Progenitor cell of endocrine pancreas (in vitro differentiated cells): ENCODE results near the gene ZSWIM5. TPM values are rescaled to one million over a fixed set of nuclear protein-coding genes. Genes with fewer than 3 reads are reported as not detected.
"Not testable (repeated sequence)": the region's sequence is repeated elsewhere in the genome, so short reads cannot be mapped to it uniquely, and the experiment has no call there.

Experiments used
- DNase-seq: peaks from one replicate; pipeline ENCODE4 v3.0.0; 2021; ENCODE audit warnings: low spot score; ENCODE audit not compliant: unreplicated experiment
- H3K27ac Mint-ChIP-seq: 2 replicates; pipeline ENCODE4 v1.8.0; 2021; ENCODE audit warnings: mild to moderate bottlenecking, moderate library complexity, mixed read lengths
- H3K27me3 Mint-ChIP-seq: 2 replicates; pipeline ENCODE4 v1.8.0; 2021; ENCODE audit warnings: mixed read lengths
- H3K36me3 Mint-ChIP-seq: 2 replicates; pipeline ENCODE4 v1.8.0; 2022; ENCODE audit warnings: mixed read lengths; ENCODE audit not compliant: insufficient read depth
- H3K4me1 Mint-ChIP-seq: 2 replicates; pipeline ENCODE4 v1.8.0; 2021; ENCODE audit warnings: low read depth, mixed read lengths
- H3K4me3 Mint-ChIP-seq: 2 replicates; pipeline ENCODE4 v1.8.0; 2021; ENCODE audit warnings: low read depth, mild to moderate bottlenecking, moderate library complexity, mixed read lengths
- H3K9me3 Mint-ChIP-seq: 2 replicates; pipeline ENCODE4 v1.8.0; 2021; ENCODE audit warnings: low read depth, mixed read lengths
- total RNA-seq: library from RNA; stranded (reverse); gene quantifications from 2 replicates; pipeline ENCODE4 v1.2.1, GENCODE V29; 2021
- TF ChIP-seq, protein P1 (sequence below): fragments of 200-600 bp; sonication (generic); IDR thresholded peaks from one replicate; pipeline ENCODE4 v1.5.0; 2021; ENCODE audit warnings: antibody characterized with exemption, mild to moderate bottlenecking; ENCODE audit not compliant: unreplicated experiment

ZSWIM5 gene
- total RNA-seq, 1 donor from 2014 or later, result 9.2 TPM

DNA sequence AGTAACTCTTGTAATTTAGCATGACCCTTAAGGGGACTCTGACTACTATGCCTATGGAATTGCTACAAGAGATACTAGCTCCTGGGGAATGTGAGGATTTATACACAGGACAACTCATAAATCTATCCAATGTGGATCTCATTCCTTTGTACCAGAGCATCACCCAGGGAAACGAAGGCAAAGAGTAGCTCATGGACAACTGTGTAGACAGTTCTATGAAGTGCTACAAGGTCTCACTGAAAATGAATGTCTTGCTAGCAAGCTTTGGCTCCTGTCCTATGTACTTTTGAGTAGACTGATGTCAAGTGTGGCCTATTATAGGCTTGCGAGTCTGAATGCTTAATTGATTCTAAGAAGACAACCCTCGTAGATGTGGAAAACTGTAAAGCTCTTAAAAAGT lies 93.7 kb downstream of the ZSWIM5 start:
- H3K36me3 Mint-ChIP-seq, result peaks cover 13% of the 10 kb centered on the region
- no peaks in the 10 kb centered on the region for H3K4me1 Mint-ChIP-seq
- peaks cover 25% of the 10 kb centered on the region for H3K9me3 Mint-ChIP-seq
- no peak overlapping the region for H3K27ac Mint-ChIP-seq
- TF ChIP-seq, protein P1, sequence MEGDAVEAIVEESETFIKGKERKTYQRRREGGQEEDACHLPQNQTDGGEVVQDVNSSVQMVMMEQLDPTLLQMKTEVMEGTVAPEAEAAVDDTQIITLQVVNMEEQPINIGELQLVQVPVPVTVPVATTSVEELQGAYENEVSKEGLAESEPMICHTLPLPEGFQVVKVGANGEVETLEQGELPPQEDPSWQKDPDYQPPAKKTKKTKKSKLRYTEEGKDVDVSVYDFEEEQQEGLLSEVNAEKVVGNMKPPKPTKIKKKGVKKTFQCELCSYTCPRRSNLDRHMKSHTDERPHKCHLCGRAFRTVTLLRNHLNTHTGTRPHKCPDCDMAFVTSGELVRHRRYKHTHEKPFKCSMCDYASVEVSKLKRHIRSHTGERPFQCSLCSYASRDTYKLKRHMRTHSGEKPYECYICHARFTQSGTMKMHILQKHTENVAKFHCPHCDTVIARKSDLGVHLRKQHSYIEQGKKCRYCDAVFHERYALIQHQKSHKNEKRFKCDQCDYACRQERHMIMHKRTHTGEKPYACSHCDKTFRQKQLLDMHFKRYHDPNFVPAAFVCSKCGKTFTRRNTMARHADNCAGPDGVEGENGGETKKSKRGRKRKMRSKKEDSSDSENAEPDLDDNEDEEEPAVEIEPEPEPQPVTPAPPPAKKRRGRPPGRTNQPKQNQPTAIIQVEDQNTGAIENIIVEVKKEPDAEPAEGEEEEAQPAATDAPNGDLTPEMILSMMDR, result no peak
- no peak for DNase-seq
- no peaks in the 10 kb centered on the region for H3K27me3 Mint-ChIP-seq
- H3K4me3 Mint-ChIP-seq, result no peak overlapping the region

- peaks cover 15% of the 10 kb centered on the region for H3K36me3 Mint-ChIP-seq
- H3K9me3 Mint-ChIP-seq, result peaks cover 24% of the 10 kb centered on the region
- no peak overlapping the region for H3K4me3 Mint-ChIP-seq
- TF ChIP-seq, protein P1, result no peak
- no peaks in the 10 kb centered on the region for H3K4me1 Mint-ChIP-seq
- no peak overlapping the region for H3K27ac Mint-ChIP-seq
- DNase-seq, result no peak
- no peaks in the 10 kb centered on the region for H3K27me3 Mint-ChIP-seq
Observed at GRCh38 chr1:45111239-45111638, 95.2 kb downstream of the ZSWIM5 start.

- H3K27ac Mint-ChIP-seq, result no peak overlapping the region
- H3K4me1 Mint-ChIP-seq, result no peaks in the 10 kb centered on the region
- H3K27me3 Mint-ChIP-seq, result no peaks in the 10 kb centered on the region
- peaks cover 19% of the 10 kb centered on the region for H3K9me3 Mint-ChIP-seq
- no peak for DNase-seq
- peaks cover 14% of the 10 kb centered on the region for H3K36me3 Mint-ChIP-seq
- no peak overlapping the region for H3K4me3 Mint-ChIP-seq
- TF ChIP-seq, protein P1, result no peak
Observed at GRCh38 chr1:45107782-45108181, 98.6 kb downstream of the ZSWIM5 start.

DNA sequence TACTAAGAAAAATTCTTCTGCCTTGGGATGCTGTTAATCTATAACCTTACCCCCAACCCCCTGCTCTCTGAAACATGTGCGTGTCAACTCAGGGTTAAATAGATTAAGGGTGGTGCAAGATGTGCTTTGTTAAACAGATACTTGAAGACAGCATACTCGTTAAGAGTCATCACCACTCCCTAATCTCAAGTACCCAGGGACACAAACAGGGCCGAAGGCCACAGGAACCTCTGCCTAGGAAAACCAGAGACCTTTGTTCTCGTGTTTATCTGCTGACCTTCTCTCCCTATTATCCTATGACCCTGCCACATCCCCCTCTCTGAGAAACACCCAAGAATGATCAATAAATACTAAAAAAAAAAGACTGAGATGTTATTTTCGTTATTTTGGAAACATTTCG lies 99.5 kb downstream of the ZSWIM5 start:
- not testable (repeated sequence) for H3K4me3 Mint-ChIP-seq, H3K27me3 Mint-ChIP-seq, H3K27ac Mint-ChIP-seq, H3K4me1 Mint-ChIP-seq, DNase-seq
- Mint-ChIP-seq H3K36me3 (peaks cover 14% of the 10 kb centered on the region), H3K9me3 (peaks cover 19% of the 10 kb centered on the region)

- peaks cover 17% of the 10 kb centered on the region for H3K9me3 Mint-ChIP-seq
- not testable (repeated sequence) for H3K27ac Mint-ChIP-seq, H3K4me3 Mint-ChIP-seq, DNase-seq, H3K27me3 Mint-ChIP-seq, H3K4me1 Mint-ChIP-seq
- peaks cover 14% of the 10 kb centered on the region for H3K36me3 Mint-ChIP-seq
Observed at GRCh38 chr1:45106156-45106545, 100.3 kb downstream of the ZSWIM5 start.

- Mint-ChIP-seq H3K9me3 (peaks cover 19% of the 10 kb centered on the region), H3K36me3 (peaks cover 14% of the 10 kb centered on the region)
- not testable (repeated sequence) for H3K27ac Mint-ChIP-seq, DNase-seq, H3K4me3 Mint-ChIP-seq, H3K4me1 Mint-ChIP-seq, H3K27me3 Mint-ChIP-seq
Observed at GRCh38 chr1:45105486-45106155, 100.8 kb downstream of the ZSWIM5 start.

- TF ChIP-seq, protein P1, result no peak
- H3K27me3 Mint-ChIP-seq, result no peaks in the 10 kb centered on the region
- no peaks in the 10 kb centered on the region for H3K4me1 Mint-ChIP-seq
- H3K9me3 Mint-ChIP-seq, result peaks cover 16% of the 10 kb centered on the region
- H3K36me3 Mint-ChIP-seq, result peaks cover 11% of the 10 kb centered on the region
- no peak overlapping the region for H3K27ac Mint-ChIP-seq
- no peak overlapping the region for H3K4me3 Mint-ChIP-seq
- no peak for DNase-seq
Observed at GRCh38 chr1:45103534-45103933, 102.9 kb downstream of the ZSWIM5 start.
